Tibial nerve (tissue), 4 donors: ENCODE measurements around the gene ATP9B.

Source experiments
- EP300 ChIP-seq, 2 donors: sonication (generic); formaldehyde crosslinking; IDR thresholded peaks; one replicate each; pipeline ENCODE4 v1.6.1; 2017; ENCODE audit warnings: antibody characterized with exemption in 2 of 2, mild to moderate bottlenecking in 1 of 2
- POLR2A ChIP-seq, 2 donors: fragments of 450-650 bp; IDR thresholded peaks; one replicate each; pipeline ENCODE4 v1.6.1; 2017; ENCODE audit warnings: antibody characterized with exemption in 2 of 2, mild to moderate bottlenecking in 2 of 2, moderate library complexity in 2 of 2
- TF ChIP-seq, protein P1 (sequence below), 5 experiments: fragments of 200-600 bp in 3 of 5; fragments of 450-650 bp in 2 of 5; sonication (generic) in 3 of 5; IDR thresholded peaks; one replicate each; pipeline ENCODE4 v1.5.1; 2016 to 2019; ENCODE audit warnings: antibody characterized with exemption in 5 of 5, mild to moderate bottlenecking in 3 of 5, moderate library complexity in 2 of 5

DNA sequence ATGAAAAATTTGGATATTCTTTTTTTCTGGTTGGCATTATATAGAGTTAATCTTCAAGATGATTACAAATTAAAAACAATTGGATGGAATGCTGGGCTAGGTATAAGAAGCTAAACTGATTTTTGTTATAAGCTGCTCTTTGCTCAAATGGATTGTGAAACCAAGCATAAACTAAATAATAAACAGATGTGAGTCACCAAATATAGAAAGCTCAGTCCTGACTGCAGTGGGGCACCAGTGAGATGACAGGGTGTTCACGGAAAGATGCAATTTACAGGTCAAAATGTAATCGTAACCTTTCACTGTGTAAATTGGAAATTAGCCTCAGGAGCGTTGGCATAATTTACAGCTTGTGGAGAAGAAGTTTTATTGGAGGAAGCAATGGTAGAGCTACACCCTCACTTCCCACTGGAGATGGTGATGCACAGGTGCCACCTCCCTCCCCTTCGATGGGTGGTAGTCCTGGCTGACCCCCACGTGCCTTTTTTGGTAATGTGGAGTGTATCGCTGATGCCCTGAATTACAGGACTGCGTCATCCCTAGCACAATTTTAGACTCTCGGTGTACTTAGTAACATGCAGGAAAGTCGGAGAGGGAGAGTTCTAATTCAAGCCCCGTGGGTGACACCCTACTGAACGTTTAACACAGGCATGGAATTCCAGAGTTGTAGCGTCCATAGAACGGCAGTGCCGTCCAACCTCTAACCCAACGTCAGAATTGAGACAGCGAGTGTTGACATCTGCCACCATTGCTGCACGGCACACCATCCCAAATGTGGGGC, 252.6 kb downstream of the ATP9B start:
- TF ChIP-seq POLR2A (IDR thresholded peaks at IDR 0.05) (no peak), EP300 (IDR thresholded peaks at IDR 0.05) (no peak)
- TF ChIP-seq, protein P1, sequence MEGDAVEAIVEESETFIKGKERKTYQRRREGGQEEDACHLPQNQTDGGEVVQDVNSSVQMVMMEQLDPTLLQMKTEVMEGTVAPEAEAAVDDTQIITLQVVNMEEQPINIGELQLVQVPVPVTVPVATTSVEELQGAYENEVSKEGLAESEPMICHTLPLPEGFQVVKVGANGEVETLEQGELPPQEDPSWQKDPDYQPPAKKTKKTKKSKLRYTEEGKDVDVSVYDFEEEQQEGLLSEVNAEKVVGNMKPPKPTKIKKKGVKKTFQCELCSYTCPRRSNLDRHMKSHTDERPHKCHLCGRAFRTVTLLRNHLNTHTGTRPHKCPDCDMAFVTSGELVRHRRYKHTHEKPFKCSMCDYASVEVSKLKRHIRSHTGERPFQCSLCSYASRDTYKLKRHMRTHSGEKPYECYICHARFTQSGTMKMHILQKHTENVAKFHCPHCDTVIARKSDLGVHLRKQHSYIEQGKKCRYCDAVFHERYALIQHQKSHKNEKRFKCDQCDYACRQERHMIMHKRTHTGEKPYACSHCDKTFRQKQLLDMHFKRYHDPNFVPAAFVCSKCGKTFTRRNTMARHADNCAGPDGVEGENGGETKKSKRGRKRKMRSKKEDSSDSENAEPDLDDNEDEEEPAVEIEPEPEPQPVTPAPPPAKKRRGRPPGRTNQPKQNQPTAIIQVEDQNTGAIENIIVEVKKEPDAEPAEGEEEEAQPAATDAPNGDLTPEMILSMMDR (IDR thresholded peaks at IDR 0.05): no peak
